SK-N-SH treated with all-trans-retinoic acid at 6 μM for 48 hours (cell line): ENCODE data around the gene VPS37C.

Experiments used
- ATAC-seq: fragments of 200-7000 bp; cut with Tn5 transposase; 3 replicates; pipeline ENCODE4 v1.9.1; 2020; ENCODE audit warnings: mild to moderate bottlenecking, moderate library complexity
- ARNTL ChIP-seq: fragments of 450-650 bp; formaldehyde crosslinking; IDR thresholded peaks from 2 replicates; pipeline ENCODE4 v1.5.0; 2020; ENCODE audit warnings: low read depth, mild to moderate bottlenecking, moderate library complexity, borderline replicate concordance
- BACH2 ChIP-seq: fragments of 250-450 bp; sonication (Bioruptor Pico); IDR thresholded peaks from 2 replicates; pipeline ENCODE4 v1.9.0; 2021; ENCODE audit warnings: mild to moderate bottlenecking, borderline replicate concordance
- CSDC2 ChIP-seq: fragments of 250-450 bp; sonication (Bioruptor Pico); IDR thresholded peaks from 2 replicates; pipeline ENCODE4 v1.5.0; 2020; ENCODE audit warnings: mild to moderate bottlenecking, moderate library complexity
- ESRRG ChIP-seq: fragments of 250-450 bp; sonication (Bioruptor Pico); IDR thresholded peaks from 2 replicates; pipeline ENCODE4 v1.6.1; 2021; ENCODE audit warnings: mild to moderate bottlenecking
- GLIS3 ChIP-seq: fragments of 250-450 bp; sonication (Bioruptor Pico); IDR thresholded peaks from 2 replicates; pipeline ENCODE4 v1.5.0; 2020; ENCODE audit warnings: mild to moderate bottlenecking, moderate library complexity
- ISL1 ChIP-seq: fragments of 250-450 bp; sonication (Bioruptor Pico); IDR thresholded peaks from 2 replicates; pipeline ENCODE4 v2.1.2; 2022; ENCODE audit warnings: mild to moderate bottlenecking, moderate library complexity
- OSR1 ChIP-seq: fragments of 250-450 bp; sonication (Bioruptor Pico); IDR thresholded peaks from 2 replicates; pipeline ENCODE4 v1.8.0; 2022; ENCODE audit warnings: moderate library complexity, mild to moderate bottlenecking, inconsistent platforms
- PPARA ChIP-seq: fragments of 250-450 bp; sonication (Bioruptor Pico); IDR thresholded peaks from 2 replicates; pipeline ENCODE4 v1.5.0; 2020; ENCODE audit warnings: mild to moderate bottlenecking, borderline replicate concordance
- RARB ChIP-seq: fragments of 250-450 bp; sonication (Bioruptor Pico); IDR thresholded peaks from 2 replicates; pipeline ENCODE4 v1.8.0; 2021; ENCODE audit warnings: mild to moderate bottlenecking, moderate library complexity
- SNAI2 ChIP-seq: fragments of 250-450 bp; sonication (Bioruptor Pico); IDR thresholded peaks from 2 replicates; pipeline ENCODE4 v1.5.0; 2020; ENCODE audit warnings: mild to moderate bottlenecking, moderate library complexity
- TCF4 ChIP-seq: fragments of 250-450 bp; sonication (Bioruptor Pico); IDR thresholded peaks from 2 replicates; pipeline ENCODE4 v1.8.0; 2021; ENCODE audit warnings: mild to moderate bottlenecking, moderate library complexity, borderline replicate concordance
- TOX ChIP-seq: fragments of 250-450 bp; sonication (Bioruptor Pico); IDR thresholded peaks from 2 replicates; pipeline ENCODE4 v1.8.0; 2021; ENCODE audit warnings: mild to moderate bottlenecking, moderate library complexity, borderline replicate concordance
- ZC3H10 ChIP-seq: fragments of 250-450 bp; sonication (Bioruptor Pico); IDR thresholded peaks from 2 replicates; pipeline ENCODE4 v1.5.1; 2021; ENCODE audit warnings: mild to moderate bottlenecking, moderate library complexity
- ZFP3 ChIP-seq: fragments of 250-450 bp; sonication (Bioruptor Pico); IDR thresholded peaks from 2 replicates; pipeline ENCODE4 v1.5.0; 2020; ENCODE audit warnings: mild to moderate bottlenecking, moderate library complexity
- ZFP30 ChIP-seq: fragments of 450-650 bp; formaldehyde crosslinking; IDR thresholded peaks from 2 replicates; pipeline ENCODE4 v1.5.0; 2022; ENCODE audit warnings: mild to moderate bottlenecking, moderate library complexity
- ZNF565 ChIP-seq: fragments of 450-650 bp; formaldehyde crosslinking; conservative IDR thresholded peaks from 2 replicates; pipeline ENCODE4 v1.5.0; 2020; ENCODE audit warnings: low read depth, mild to moderate bottlenecking, moderate library complexity
- ZNF70 ChIP-seq: fragments of 450-650 bp; formaldehyde crosslinking; IDR thresholded peaks from 2 replicates; pipeline ENCODE4 v1.5.0; 2020; ENCODE audit warnings: mild to moderate bottlenecking, moderate library complexity
- ZNF8 ChIP-seq: fragments of 450-650 bp; formaldehyde crosslinking; IDR thresholded peaks from 2 replicates; pipeline ENCODE4 v1.5.0; 2020; ENCODE audit warnings: mild to moderate bottlenecking, moderate library complexity
- TF ChIP-seq, protein P1 (sequence below): fragments of 250-450 bp; sonication (Bioruptor Pico); IDR thresholded peaks from 2 replicates; pipeline ENCODE4 v1.8.0; 2021; ENCODE audit warnings: low read depth, mild to moderate bottlenecking, moderate library complexity, borderline replicate concordance
- TF ChIP-seq, protein P2 (sequence below): fragments of 250-450 bp; sonication (Bioruptor Pico); IDR thresholded peaks from 2 replicates; pipeline ENCODE4 v1.5.1; 2021; ENCODE audit warnings: mild to moderate bottlenecking, moderate library complexity
- TF ChIP-seq, protein P3 (sequence below): fragments of 250-450 bp; sonication (Bioruptor Pico); IDR thresholded peaks from 2 replicates; pipeline ENCODE4 v1.5.1; 2020; ENCODE audit warnings: low read depth, mild to moderate bottlenecking, moderate library complexity
- TF ChIP-seq, protein P4 (sequence below): fragments of 250-450 bp; sonication (Bioruptor Pico); IDR thresholded peaks from 2 replicates; pipeline ENCODE4 v1.5.0; 2020; ENCODE audit warnings: mild to moderate bottlenecking, moderate library complexity

Gene VPS37C

DNA sequence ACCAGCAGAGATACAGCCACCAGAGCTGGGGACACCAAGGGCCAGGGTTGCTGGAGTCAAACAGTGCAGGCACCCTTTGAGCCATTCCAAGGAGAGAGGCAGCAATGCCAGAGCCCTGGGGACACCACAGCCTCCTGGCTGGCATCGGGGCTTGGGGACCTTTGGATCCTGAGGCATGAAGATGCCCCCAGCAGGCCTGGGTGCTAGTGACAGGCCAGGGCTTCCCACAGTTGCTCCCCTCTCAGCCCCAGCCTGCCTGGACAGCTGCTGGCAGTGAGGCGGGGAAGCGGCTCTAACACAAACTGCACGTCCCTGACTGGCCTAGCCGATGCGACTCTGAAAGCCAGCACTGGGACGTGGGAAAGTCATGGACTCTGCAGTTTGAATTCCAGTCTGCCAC is 56.3 kb downstream of the VPS37C start:
- ATAC-seq = no peak
- no peak for TF ChIP-seq PPARA (CRISPR knock-in tag)
- no peak for TF ChIP-seq ZNF8
- TF ChIP-seq SNAI2 = no peak
- TF ChIP-seq ZFP30 (CRISPR knock-in tag) = no peak
- TF ChIP-seq, protein P1, sequence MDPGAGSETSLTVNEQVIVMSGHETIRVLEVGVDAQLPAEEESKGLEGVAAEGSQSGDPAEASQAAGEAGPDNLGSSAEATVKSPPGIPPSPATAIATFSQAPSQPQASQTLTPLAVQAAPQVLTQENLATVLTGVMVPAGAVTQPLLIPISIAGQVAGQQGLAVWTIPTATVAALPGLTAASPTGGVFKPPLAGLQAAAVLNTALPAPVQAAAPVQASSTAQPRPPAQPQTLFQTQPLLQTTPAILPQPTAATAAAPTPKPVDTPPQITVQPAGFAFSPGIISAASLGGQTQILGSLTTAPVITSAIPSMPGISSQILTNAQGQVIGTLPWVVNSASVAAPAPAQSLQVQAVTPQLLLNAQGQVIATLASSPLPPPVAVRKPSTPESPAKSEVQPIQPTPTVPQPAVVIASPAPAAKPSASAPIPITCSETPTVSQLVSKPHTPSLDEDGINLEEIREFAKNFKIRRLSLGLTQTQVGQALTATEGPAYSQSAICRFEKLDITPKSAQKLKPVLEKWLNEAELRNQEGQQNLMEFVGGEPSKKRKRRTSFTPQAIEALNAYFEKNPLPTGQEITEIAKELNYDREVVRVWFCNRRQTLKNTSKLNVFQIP (CRISPR knock-in tag) = no peak
- TF ChIP-seq BACH2 (CRISPR knock-in tag) = no peak
- no peak for TF ChIP-seq TCF4 (CRISPR knock-in tag)
- no peak for TF ChIP-seq ZNF70 (CRISPR knock-in tag)
- no peak for TF ChIP-seq ZFP3 (CRISPR knock-in tag)
- no peak for TF ChIP-seq OSR1 (CRISPR knock-in tag)
- TF ChIP-seq ZC3H10 (CRISPR knock-in tag) = no peak
- no peak for TF ChIP-seq TOX
- TF ChIP-seq, protein P2, sequence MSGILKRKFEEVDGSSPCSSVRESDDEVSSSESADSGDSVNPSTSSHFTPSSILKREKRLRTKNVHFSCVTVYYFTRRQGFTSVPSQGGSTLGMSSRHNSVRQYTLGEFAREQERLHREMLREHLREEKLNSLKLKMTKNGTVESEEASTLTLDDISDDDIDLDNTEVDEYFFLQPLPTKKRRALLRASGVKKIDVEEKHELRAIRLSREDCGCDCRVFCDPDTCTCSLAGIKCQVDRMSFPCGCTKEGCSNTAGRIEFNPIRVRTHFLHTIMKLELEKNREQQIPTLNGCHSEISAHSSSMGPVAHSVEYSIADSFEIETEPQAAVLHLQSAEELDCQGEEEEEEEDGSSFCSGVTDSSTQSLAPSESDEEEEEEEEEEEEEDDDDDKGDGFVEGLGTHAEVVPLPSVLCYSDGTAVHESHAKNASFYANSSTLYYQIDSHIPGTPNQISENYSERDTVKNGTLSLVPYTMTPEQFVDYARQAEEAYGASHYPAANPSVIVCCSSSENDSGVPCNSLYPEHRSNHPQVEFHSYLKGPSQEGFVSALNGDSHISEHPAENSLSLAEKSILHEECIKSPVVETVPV (CRISPR knock-in tag) = no peak
- TF ChIP-seq, protein P3, sequence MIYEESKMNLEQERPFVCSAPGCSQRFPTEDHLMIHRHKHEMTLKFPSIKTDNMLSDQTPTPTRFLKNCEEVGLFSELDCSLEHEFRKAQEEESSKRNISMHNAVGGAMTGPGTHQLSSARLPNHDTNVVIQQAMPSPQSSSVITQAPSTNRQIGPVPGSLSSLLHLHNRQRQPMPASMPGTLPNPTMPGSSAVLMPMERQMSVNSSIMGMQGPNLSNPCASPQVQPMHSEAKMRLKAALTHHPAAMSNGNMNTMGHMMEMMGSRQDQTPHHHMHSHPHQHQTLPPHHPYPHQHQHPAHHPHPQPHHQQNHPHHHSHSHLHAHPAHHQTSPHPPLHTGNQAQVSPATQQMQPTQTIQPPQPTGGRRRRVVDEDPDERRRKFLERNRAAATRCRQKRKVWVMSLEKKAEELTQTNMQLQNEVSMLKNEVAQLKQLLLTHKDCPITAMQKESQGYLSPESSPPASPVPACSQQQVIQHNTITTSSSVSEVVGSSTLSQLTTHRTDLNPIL (CRISPR knock-in tag) = no peak
- TF ChIP-seq ESRRG (CRISPR knock-in tag) = no peak
- no peak for TF ChIP-seq GLIS3 (CRISPR knock-in tag)
- TF ChIP-seq RARB (CRISPR knock-in tag) = no peak

DNA sequence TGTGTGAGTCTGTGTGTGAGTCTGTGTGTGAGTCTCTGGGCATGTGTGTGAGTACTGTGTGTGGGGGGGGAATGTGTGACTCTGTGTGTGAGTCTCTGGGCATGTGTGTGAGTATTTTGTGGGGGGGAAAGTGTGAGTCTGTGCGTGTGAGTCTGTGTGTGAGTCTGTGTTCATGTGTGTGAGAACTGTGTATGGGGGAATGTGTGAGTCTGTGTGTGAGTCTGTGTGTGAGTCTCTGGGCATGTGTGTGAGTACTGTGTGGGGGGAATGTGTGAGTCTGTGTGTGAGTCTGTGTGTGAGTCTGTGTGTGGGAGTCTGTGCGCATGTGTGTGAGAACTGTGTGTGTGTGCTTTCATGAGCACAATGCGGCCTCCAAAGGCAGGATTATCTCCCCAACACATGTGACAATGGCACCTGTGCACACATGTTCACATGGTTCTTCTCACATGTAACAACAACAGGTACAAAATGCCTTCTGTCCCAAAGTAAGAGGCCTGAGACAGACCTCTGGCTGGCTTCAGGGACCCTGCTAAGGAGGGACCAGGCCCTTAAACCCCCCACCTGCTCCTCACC is 57.3 kb downstream of the VPS37C start:
- no peak for TF ChIP-seq SNAI2
- no peak for TF ChIP-seq PPARA (CRISPR knock-in tag)
- no peak for TF ChIP-seq ISL1 (CRISPR knock-in tag)
- no peak for TF ChIP-seq ZNF565 (CRISPR knock-in tag)
- TF ChIP-seq CSDC2 (CRISPR knock-in tag) = no peak
- TF ChIP-seq ZNF8 = no peak
- no peak for TF ChIP-seq ARNTL (CRISPR knock-in tag)
- no peak for TF ChIP-seq ZNF70 (CRISPR knock-in tag)
- TF ChIP-seq GLIS3 (CRISPR knock-in tag) = no peak
- ATAC-seq = no peak

DNA sequence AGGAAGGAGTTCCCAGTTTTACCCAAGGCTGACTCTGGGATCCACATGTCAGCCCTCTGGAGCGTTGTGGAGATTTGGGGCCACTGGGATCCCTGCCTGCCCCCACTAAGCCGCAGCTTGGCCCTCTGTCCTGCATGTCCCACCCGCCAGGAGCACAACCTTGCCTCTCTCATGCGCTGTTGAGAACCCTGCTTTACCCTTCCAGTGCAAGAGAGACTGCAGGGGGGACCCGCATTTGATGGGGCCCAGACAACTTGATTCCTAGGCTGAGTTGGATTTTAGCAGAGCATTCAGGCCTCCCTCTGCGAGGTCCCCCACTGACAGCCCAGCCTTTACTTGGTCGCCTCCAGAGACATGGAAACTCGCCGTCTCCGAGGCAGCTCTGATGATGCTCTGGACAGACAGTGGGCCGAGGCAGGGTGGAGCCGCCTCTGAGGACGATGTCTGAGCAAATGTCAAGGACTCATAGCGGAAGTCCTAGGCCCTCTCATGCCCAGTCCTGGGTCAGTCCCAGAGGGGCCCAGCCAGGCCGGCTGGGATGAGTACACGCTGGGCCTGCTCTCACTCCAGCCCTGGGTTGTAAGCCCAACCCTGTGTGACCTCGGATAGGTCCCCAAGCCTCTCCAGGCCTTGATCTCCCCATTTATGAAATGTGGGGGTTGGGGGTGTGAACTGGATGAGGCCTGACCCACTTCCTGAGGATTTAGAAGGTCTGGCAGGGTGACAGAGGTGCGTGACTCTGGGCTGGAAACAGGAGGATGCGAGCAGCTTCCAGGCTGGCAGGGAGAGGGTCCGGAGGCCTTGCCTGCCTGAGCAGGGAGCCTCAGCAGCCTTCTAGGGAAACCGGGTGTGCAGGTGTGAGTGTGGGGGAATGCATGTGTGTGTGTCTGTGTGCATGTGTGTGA is 58.3 kb downstream of the VPS37C start:
- no peak for ATAC-seq
- TF ChIP-seq ZC3H10 (CRISPR knock-in tag) (no peak), CSDC2 (CRISPR knock-in tag) (no peak), ZFP30 (CRISPR knock-in tag) (no peak)
- TF ChIP-seq, protein P1 (CRISPR knock-in tag) = no peak
- TF ChIP-seq, all 23 proteins: peak for 0

DNA sequence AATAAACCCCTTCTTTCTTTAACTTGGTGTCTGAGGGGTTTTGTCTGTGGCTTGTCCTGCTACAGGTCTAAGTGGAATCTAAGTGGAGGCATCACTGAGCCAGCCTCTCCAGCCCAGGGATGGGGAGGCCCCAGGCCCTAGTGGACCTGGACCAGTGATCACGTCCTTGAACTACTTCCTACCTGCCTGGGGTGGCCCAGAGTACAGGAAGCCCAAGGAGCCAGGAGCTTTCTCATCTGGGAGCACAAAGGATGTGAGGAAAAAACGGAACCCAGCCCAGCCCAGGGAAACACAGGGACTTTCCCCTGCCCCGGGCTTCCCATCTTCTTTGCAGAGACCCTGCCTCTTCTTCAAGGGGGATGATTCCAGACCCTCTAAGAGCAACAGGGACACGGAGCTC is 62.4 kb downstream of the VPS37C start:
- no peak for ATAC-seq
- TF ChIP-seq, protein P4, sequence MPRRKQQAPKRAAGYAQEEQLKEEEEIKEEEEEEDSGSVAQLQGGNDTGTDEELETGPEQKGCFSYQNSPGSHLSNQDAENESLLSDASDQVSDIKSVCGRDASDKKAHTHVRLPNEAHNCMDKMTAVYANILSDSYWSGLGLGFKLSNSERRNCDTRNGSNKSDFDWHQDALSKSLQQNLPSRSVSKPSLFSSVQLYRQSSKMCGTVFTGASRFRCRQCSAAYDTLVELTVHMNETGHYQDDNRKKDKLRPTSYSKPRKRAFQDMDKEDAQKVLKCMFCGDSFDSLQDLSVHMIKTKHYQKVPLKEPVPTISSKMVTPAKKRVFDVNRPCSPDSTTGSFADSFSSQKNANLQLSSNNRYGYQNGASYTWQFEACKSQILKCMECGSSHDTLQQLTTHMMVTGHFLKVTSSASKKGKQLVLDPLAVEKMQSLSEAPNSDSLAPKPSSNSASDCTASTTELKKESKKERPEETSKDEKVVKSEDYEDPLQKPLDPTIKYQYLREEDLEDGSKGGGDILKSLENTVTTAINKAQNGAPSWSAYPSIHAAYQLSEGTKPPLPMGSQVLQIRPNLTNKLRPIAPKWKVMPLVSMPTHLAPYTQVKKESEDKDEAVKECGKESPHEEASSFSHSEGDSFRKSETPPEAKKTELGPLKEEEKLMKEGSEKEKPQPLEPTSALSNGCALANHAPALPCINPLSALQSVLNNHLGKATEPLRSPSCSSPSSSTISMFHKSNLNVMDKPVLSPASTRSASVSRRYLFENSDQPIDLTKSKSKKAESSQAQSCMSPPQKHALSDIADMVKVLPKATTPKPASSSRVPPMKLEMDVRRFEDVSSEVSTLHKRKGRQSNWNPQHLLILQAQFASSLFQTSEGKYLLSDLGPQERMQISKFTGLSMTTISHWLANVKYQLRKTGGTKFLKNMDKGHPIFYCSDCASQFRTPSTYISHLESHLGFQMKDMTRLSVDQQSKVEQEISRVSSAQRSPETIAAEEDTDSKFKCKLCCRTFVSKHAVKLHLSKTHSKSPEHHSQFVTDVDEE (CRISPR knock-in tag) = no peak
- TF ChIP-seq, protein P3 (CRISPR knock-in tag) = no peak
- TF ChIP-seq BACH2 (CRISPR knock-in tag) = no peak
- no peak for TF ChIP-seq SNAI2
- TF ChIP-seq CSDC2 (CRISPR knock-in tag) = no peak
- TF ChIP-seq ZFP3 (CRISPR knock-in tag) = no peak
- TF ChIP-seq RARB (CRISPR knock-in tag) = no peak
- TF ChIP-seq, protein P1 (CRISPR knock-in tag) = no peak
- TF ChIP-seq ZNF565 (CRISPR knock-in tag) = no peak
- no peak for TF ChIP-seq ARNTL (CRISPR knock-in tag)
